AG09319 (cell line): Measurements from ENCODE around the gene SEPTIN3.

Experiments used
- DNase-seq: peaks from one replicate; pipeline ENCODE4 v3.0.0-alpha.2; 2010; ENCODE audit warnings: low read depth; ENCODE audit errors: extremely low read depth
- CTCF ChIP-seq: IDR thresholded peaks from 2 replicates; pipeline ENCODE4 v1.5.1; 2011; ENCODE audit warnings: low read depth, mild to moderate bottlenecking, inconsistent platforms, low read length, moderate library complexity

The SEPTIN3 gene

GRCh38 chr22:41927813-41928212 is 41.4 kb upstream of the SEPTIN3 start:
- DNase-seq: no peak
- TF ChIP-seq CTCF: no peak

DNA sequence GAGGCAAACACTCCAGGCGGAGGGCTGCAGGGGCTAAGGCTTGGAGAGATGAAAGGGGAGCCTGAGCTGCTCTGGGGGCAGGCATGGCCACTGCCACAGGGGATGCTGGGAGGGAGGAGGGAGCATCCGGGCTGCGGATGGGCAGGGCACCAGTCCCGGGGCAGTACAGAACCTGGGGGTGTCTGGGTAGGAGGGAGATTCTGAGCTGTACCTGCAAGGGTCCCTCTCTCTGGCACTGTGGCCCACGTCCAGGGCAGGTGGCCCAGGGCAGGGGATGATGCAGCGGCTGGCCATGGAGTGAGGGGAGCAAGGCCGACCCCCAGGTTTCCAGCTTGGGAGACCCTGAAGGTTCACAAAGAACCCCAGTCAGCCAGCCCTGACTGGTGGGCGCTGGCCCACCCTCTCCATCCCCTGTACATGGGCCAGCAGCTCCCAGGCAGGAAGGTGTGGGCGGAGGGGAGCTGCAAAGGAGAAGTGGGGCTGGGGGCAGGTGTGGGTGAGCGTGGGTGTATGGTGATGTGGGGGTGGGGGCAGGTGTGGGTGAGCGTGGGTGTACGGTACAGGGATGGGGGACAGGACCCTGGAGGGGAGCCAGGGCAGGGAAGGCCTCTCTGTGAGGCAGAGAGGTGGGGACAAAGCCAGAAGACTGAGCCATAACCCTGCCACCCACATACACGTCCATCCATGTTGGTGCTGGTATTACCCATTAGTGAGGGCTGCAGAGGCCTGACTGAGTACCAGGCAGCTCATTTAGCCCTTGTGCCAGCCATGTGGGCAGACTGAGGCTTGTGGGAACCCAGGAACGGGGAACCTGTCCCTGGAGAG is 40.4 kb upstream of the SEPTIN3 start:
- no peak for DNase-seq
- no peak for TF ChIP-seq CTCF

DNA sequence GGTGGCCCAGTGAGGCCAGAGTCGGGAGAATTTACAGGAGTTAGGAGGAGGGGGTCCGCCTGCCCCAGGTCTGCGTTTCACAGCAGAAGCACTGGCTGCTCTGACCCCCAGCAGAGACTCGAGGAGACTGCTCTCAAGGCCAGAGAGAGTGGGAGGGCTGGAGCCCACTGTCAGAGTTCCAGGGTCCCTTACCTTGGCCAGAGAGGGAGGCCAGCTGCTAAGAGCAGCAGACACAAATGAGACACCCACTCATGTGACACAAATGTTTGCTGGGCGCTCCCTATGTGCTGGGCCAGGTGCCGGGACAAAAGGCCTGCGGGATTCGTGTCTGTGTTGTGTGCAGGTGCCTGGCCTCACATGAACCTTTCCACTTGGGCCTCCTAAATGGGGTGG is 39.8 kb upstream of the SEPTIN3 start:
- no peak for DNase-seq
- TF ChIP-seq CTCF: no peak

GRCh38 chr22:41931701-41932269 is 37.5 kb upstream of the SEPTIN3 start:
- DNase-seq: no peak
- no peak for TF ChIP-seq CTCF

DNA sequence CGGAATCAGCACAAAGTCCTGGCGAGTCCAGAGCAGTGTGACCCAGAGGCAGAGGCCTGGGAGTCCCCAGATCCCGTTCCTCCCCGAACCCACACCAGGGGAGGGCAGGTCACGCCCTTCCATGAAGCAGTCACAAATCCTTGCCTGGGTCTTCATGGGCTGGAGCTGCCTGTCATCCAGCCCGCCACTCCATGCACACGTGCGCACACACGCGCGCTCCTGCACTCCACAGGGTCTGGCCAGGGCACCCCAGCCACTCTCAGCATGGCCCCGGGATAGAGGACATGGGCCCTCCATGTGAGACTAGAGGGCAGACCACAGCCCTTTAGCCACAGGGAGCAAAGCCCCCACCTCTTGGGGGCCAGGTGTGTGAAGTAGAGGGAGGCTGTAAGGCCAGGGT is 36.9 kb upstream of the SEPTIN3 start:
- no peak for DNase-seq
- no peak for TF ChIP-seq CTCF

GRCh38 chr22:41933411-41934177 is 35.6 kb upstream of the SEPTIN3 start:
- no peak for DNase-seq
- no peak for TF ChIP-seq CTCF
